ENCODE results near the gene SPACA4.

- TF ChIP-seq CTCF (conservative IDR thresholded peaks at IDR 0.05) (no peak), EZH2 (IDR thresholded peaks at IDR 0.05; ENCODE audit: low read depth) (no peak)
Measured at GRCh38 chr19:48558018-48558684, 48.4 kb upstream of the SPACA4 start.
